ENCODE results near the gene COX19. TPM values are rescaled to one million over a fixed set of nuclear protein-coding genes. Genes with fewer than 3 reads are reported as not detected.

Gene COX19
- 9.5 and 12.6 TPM in 2 replicates for polyA plus RNA-seq (2014; cell fraction: cytosol; rRNA removed)
- polyA plus RNA-seq (2014; cell fraction: nucleus; rRNA removed), result 6.4 and 9.1 TPM in 2 replicates

GRCh38 chr7:974820-975681, at the start of gene COX19:
Gene COX19 (minus strand): TSS chr7:975549. CDS start chr7:975509, 40 bp downstream.
- DNase-seq (ENCODE audit: low spot score), result peak; percentile 85

- DNase-seq (ENCODE audit: low spot score), result no peak
Measured at GRCh38 chr7:1024331-1024841, 49.0 kb upstream of the COX19 start.

DNA sequence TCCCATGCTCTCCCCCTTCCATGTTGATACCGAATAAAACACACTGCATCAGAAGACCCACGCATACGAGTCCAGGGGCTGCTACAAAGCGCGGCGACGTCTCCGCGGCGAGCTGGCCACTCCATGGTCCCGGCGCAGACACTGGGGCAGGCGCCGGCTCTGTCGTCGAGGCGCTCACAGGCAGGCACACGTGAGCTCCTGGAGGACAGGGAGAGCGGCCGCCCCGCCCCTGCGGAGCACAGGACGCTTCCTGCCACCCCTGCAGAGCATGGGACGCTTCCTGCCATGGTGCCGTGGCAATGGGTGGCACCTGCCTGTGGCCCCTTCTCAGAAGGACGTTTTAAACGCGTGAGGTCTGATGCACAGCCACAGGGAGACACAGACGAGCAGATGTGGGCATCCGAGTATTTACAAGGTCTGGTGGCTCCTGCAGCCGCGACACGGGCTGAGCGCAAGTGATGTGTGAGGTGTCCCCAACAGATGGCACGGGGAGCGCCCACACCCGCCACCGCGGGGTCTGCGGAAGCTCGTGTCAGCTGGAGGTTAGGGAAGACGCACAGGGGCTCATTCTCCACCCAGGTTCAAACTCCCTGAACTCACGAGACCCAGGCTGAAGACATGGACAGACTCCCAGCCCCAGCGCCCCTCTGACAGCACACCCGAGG, 47.6 kb upstream of the COX19 start:
- no peak for DNase-seq (ENCODE audit: low spot score)

DNA sequence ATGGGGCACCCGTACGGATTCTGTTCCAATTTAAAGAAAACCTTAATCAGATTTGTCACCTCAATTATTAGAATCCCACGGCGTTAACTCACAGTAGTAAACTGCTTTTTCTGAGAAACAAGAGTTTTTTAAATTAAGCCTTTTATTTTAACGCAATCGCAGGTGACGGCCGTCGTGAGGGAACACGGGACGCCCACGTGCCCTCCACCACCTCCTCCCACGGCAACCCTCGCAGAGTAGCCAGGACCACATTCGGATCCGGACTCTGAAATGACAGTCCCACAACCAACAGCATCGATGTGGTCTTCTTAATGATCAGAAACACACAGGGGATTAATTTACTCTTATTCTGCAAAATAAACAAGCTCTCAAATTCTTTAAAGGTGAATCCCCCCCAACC, 47.0 kb upstream of the COX19 start:
- no peak for DNase-seq (ENCODE audit: low spot score)

DNA sequence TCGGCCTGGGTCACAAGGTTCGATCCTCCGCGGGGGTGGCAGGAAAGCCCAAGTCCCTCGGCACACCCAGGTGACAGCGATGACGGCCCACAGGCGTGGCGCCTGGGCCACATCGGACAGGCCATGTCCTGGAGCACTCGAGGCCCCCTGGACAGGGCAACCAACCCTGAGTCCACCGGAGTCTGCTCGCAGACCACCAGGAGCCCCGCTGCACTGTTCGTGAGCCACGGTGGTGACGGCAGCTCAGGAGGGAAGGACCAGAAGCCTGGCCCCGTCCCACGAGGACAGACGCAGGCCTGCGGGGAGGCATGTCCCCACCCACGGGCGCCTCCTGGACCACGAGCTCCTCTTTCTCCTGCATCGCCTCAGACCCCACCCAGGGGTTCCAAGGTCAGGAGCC, 46.6 kb upstream of the COX19 start:
- DNase-seq (ENCODE audit: low spot score), result no peak

- DNase-seq (ENCODE audit: low spot score), result no peak
Measured at GRCh38 chr7:1021366-1021765, 46.0 kb upstream of the COX19 start.

DNA sequence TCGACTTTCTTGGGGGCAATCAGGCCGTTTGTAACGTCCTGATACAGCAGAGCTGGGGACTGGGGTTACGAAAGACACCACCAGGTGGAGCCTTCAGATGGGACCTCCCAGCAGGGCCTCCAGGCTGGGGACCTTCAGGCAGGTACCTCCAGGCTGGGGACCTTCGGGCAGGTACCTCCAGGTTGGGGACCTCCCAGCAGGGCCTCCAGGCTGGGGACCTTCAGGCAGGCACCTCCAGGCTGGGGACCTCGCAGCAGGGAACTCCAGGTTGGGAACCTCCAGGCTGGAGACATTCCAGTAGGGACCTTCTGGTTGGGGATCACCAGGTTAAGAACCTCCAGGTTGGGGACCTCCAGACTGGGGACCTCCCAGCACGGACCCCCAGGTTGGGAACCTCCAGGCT, 45.5 kb upstream of the COX19 start:
- DNase-seq (ENCODE audit: low spot score), result no peak

GRCh38 chr7:1019789-1020610, 44.7 kb upstream of the COX19 start:
- DNase-seq (ENCODE audit: low spot score), result no peak

- DNase-seq (ENCODE audit: low spot score), result no peak
Measured at GRCh38 chr7:1019255-1019785, 44.0 kb upstream of the COX19 start.

- no peak for DNase-seq (ENCODE audit: low spot score)
Measured at GRCh38 chr7:1018334-1018695, 43.0 kb upstream of the COX19 start.

DNA sequence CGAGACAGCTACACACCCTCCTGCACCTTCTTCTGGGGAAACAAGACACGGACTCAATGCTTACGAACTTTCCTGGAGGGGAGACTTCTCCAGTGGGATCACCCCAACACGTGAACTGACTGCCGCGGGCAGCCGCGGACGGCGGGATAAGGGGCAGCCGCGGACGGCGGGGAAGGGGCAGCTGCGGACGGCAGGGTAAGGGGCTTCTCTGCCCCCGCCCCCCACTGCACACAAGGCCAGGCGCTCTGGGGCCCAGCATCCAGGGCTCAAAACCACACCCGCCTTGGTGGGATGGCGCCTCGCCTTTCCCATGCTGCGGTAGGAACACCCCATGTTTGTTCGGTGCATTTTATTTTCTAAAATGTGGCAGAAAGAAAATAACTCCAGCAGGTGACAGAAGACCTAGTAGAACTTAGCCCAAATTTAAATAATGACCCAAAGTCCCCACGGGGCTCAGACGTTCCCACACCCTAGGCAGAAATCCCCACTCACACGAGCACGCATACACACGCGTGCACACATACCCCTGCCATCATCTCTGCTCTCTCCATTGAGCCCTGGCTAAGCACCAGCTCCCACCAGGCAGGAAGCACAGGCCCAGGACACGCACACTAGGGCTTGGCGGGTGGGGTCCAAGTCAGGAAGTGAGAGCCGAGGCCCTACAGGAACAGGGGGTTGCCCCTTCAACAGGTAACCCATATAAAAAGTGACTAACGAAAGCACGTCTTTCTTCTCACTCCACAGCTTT, 42.4 kb upstream of the COX19 start:
- no peak for DNase-seq (ENCODE audit: low spot score)

DNA sequence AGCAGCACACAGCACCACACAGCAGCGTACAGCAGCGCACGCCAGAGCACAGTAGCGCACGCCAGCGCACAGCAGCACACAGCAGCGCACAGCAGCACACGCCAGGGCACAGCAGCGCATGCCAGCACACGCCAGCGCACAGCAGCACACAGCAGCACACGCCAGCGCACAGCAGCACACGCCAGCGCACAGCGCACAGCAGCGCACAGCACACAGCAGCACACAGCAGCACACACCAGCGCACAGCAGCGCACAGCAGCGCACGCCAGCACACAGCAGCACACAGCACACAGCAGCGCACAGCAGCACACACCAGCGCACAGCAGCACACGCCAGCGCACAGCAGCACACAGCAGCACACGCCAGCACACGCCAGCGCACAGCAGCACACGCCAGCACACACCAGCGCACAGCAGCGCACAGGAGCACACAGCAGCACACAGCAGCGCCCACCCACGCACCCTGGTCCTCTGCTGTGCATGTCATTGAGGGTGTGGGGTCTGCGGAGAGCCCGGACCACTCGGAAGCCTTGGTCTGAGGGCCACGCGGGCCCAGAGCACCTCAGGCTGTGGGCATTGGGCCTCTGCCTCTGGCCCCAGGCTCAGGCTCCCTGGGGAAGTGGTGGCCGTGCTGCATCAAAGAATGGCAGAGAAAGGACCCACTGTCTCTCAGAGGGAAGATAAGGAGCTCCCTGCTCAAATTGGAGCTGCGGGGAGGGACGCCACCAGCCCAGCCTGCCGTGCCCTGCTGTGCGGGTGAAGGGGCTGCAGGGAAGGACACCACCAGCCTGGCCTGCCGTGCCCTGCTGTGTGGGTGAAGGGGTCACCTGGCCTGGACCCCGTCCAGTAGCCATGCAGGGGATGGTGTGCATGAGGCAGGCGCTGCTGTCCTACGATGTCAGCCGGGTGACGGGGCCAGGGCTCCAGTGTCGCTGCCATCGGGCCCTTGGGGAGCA, 41.5 kb upstream of the COX19 start:
- no peak for DNase-seq (ENCODE audit: low spot score)

GRCh38 chr7:1015196-1016121, 40.1 kb upstream of the COX19 start:
- DNase-seq (ENCODE audit: low spot score), result no peak

DNA sequence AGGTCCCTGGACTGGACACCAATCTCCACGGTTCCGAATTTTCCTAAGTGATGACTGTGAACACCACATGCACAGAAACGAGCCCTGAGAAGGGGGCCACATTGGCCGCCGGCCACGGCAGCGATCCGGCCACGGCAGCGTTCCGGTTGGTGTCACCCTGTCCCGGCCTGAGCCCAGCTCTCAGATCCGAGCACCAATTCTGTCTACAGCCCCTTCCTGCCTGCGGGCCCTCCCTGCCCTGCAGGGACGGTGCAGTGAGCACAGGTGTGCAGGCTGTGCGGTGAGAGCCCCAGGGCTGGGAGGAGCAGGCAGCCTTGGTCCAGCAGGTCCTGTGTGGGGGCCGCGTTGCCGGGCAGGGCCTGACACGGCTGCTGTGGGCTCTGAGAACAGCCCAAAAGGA, 39.3 kb upstream of the COX19 start:
- DNase-seq (ENCODE audit: low spot score), result no peak

- DNase-seq (ENCODE audit: low spot score), result no peak
Measured at GRCh38 chr7:1013581-1013980, 38.2 kb upstream of the COX19 start.

DNA sequence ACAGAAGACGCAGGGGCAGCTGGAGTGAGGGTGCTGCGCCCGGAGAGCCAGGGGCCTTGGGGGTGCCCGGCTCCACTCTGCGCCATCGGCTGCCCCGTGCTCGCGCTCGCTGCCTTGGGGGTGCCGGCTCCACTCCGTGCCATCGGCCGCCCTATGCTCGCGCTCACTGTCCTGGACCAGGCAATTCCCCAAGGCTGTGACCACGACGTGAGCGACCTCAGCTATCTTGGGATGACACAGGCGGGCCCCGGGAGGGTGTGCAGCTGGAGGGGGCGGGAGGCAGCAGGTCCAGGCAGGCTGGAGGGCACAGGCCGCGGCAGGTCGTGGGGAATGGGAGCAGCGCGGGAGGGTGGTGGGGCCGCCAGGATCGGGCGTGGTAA, 37.4 kb upstream of the COX19 start:
- no peak for DNase-seq (ENCODE audit: low spot score)

- DNase-seq (ENCODE audit: low spot score), result no peak
Measured at GRCh38 chr7:1012004-1012715, 36.8 kb upstream of the COX19 start.
